Tongue (tissue), 2 donors: ENCODE results near the gene STX16. TPM values are rescaled to one million over a fixed set of nuclear protein-coding genes. Genes with fewer than 3 reads are reported as not detected.
"Not testable (repeated sequence)": the region's sequence is repeated elsewhere in the genome, so short reads cannot be mapped to it uniquely, and the experiment has no call there.

Experiments used
- DNase-seq: peaks from one replicate; pipeline ENCODE4 v3.0.0-alpha.2; 2015
- total RNA-seq: library from RNA; depleted of rRNA; stranded (reverse); fragments of >200 nt; gene quantifications from one replicate; pipeline ENCODE4 v1.2.3, GENCODE V29; 2014

The STX16 gene
- total RNA-seq, 1 donor from 2014 or later: 67.5 TPM

DNA sequence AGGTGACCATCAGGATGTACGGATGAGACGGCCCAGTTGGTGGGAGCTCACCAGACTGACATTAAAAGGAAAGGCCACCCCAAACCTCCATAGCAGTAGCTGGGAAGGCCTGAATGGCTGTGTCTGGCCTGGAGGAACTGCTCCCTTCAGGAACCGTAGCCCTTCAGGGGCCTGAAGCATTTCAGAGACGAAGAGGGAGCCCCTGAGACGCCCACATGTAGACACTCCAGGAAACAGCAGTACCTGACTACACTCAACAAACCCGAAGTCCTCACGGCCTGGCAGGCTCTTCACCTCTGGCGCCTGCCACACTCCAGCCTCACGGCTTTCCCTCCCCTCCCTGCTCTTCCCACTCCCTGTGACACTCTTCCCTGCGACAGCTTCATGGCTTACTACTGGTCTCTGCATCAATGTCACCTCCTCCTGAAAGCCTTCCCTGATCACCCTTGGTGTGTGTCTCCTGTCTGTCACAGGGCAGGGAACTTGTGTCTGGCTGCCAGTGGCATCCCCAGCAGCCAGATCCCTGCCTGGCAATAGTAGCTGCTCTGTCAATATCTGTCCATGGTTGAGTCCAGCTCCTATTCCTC, 14.6 kb upstream of the STX16 start:
- DNase-seq: no peak

DNA sequence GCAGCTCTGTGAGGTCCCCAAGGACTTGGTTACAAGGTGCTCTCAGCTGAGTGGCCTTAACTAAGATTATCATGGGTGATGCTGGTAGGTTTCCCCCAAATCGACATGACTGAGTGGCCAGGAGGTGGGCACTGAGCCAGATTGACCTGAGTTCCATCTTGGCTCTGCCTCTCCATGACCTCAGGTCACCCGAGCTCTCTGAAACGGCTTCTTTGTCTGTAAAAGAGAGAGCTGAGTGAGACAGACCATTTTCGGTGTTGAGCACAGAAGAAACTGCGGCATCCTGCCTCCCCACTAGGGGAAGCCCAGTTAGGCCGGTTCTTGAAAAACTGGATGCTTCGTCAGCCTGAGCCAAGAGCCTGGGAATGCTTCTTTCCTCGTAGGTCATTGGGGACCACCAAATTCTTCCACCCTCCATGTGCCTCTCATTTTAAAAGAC, 14.1 kb upstream of the STX16 start:
- DNase-seq: no peak

DNA sequence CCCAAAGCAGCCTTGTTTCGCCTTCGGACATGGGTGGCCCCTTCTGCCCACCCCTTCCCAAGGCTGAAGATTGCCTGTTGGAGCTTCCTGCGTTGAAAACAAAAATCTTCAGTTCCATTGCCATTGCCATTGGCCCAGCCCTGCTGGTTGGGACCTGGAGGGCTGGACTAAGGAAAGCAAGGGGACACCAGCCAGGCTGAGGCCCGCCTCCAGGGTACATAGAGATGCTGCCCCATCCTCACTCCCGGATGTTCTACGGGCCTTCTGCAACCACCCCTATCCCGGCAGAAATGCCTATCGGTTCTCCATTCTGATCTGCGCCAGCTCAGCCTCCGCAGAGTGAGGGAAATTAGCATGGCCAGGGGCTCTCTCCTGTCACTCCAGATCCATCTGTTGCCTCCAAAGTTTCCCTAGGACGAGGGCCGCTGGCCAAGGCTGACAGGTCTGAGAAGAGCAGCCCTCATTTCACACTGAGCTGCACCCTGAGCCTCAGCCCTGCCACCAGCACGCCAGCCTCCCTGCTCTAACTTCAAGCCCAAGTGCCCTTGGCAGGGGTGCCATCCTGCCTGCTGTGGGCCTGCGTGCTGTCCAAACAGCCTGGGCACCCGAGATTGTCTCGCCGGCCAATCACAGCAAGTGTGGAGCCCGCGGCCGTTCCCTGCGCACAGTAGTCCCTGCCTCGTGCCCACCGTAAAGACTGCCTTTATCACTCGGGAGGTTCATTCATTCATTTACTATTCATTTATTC, 13.4 kb upstream of the STX16 start:
- no peak for DNase-seq

DNA sequence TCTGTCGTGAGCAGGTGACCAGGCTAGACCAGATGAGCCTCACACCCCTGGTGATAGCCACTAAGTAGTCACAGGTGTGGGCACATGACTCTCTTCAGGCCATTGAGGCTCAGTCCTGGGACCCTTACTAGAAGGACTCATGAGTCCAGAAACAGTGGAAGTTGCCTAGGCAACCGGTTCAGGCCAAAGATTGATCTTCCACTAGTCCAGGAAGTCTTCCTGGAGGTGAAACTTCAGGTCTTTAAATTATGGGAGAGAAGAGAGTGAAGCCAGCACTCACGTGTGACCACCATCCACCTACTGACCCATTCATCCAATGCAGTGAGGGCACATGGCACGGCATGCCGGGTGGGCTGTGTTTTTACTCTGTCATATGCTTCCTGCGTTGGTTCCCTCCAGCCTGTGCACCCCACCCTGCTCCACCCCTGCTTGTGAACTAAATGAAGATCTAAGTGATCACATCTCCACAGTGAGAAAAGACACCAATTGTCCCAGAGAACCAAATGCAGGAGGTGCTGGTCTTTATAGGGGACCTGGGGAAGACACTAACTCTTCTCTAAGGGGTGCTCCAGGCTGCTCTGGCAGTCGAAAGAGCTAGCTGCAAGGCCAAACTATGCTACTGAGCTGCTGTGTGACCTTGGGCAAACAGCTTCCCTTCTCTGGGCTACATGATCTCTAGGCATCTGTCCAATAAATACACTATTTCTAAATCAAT, 12.5 kb upstream of the STX16 start:
- DNase-seq: no peak

DNA sequence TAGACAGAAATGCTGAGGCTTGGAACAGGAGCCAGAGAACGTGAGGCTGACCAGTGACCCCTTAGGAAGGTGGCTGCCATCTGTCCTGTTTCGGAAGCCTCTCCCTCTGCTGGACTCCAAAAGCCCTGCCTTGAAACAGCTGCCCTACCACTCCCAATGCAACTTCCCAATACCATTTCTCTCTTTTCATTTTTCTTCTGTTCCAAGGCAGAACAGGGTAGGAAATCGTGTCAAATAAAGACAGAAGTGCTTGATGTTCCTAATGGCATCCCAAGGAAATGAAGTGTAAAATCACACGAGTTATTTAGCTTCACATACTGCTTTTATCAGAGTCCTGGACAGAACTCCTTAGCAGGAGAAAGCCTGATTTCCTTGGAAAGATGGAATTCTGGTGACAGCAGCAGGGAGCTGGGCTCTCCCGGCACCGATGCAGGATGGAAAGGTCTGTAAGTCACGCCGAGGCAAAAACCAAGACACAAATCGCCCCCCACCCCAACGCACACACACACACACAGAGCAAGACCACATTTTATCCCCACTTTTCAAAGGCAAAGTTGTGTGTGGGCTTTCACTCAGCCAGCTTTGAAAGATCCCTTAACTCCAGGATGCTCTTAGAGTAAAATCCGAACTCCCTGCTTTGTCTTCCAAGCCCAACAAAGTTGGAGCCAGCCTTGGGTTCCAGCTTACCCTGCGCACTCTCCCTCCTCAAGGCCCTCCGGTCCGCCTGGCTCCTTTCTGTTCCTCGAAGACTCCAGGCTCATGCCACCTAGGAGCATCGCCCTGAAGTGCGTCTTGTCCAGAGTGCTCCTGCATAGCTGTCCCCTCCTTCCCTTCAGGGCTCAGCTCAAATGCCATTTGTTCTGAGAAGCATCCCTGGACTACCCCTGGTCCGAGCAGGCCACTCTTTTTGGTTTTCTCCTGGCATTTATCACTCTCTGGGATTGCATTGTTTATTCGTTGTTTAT, 11.6 kb upstream of the STX16 start:
- no peak for DNase-seq

DNA sequence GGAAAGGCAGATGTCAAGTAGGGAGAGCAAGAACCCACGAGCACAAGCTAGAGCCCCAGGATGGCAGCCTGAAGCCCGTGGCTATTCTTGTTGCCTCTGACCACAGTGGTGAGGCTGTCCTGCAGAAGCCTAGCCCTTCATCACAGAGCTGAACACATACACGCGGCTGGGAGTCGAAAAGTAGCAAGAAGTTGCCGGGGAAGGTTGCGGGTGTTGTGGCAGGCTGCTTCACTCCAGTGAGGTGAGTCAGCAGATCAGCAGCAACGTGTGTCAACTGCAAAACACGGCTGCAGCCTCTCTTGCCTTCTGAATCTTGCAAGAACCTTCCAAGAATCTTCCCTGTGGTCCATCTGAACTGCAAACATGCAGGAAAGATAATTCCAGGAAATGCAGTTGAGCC, 10.6 kb upstream of the STX16 start:
- no peak for DNase-seq

DNA sequence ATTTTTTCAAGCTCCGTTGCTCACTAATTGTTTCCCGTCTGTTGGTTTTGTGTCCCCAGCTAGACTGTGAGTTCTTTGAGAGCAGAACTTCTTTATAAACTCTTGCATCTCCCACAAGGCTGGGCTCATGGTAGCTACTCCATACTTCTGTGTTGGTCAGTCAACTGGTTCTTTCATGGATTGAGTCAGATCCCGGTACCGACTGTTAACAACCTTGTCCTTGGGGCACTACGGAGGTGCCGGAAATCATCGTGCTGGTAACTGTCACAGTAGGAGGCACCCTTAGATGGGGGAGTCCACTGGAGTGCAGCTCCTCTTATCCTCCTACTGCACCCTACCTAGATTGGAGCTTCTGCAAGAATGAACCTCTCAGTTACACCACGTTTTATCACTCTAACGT, 8.6 kb upstream of the STX16 start:
- DNase-seq: no peak

DNA sequence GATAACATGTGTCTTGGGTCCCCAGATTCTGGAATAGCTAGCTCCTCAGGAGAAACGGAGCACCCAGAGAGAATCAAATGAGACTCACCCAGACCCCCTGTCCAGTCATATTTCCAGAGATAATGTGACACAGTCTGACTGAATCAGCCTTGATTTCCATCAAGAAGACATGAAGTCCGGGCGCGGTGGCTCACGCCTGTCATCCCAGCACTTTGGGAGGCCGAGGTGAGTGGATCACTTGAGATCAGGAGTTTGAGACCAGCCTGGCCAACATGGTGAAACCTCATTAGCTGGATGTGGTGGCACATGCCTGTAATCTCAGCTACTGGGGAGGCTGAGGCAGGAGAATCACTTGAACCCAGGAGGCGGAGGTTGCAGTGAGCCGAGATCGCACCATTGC, 8.2 kb upstream of the STX16 start:
- not testable (repeated sequence) for DNase-seq

DNA sequence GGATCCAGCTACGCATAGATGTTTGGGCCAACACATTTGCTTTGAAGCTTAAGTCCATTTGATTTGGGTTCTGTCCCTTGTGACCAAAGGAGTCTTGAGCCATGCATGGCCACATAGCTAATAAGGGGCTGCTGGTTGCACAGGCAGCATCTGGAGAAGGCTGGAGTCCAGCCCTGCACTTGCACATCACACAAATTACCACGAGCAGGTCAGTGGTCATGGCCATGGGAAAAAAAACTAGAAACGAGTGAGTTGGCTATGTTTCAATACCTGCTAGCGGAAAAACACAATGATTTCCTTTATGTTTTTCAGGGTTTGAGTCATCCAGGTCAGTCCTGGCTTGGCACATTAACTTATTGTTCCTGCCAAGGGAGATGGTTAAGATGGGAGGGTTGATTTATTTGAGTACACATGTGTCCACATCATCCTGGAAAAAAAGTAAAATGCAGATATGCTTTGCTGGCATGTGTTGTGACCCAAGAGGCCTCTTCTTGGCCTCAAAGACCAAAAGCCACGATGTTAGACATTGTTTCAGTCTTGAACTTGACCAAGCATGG, 5.6 kb upstream of the STX16 start:
- peak; percentile 55 for DNase-seq

DNA sequence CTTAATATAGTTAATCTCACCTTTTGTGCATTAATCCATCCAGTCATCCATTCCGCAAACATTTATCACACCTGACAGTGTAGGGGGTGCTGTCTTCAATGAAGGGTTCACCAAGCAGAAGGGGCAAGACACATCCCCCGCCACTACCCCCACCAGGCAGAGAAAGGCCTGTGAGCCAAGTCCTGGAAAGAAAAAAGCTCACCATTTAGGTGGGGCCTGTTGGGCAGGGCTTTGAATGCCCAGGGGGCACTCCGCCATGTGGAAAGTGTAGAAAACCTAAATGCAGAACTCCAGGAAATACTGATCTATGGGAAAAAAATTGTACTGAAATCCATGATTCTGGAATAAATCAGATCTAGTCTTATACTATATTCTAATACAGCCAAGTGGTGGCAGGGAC, 4.8 kb upstream of the STX16 start:
- no peak for DNase-seq

DNA sequence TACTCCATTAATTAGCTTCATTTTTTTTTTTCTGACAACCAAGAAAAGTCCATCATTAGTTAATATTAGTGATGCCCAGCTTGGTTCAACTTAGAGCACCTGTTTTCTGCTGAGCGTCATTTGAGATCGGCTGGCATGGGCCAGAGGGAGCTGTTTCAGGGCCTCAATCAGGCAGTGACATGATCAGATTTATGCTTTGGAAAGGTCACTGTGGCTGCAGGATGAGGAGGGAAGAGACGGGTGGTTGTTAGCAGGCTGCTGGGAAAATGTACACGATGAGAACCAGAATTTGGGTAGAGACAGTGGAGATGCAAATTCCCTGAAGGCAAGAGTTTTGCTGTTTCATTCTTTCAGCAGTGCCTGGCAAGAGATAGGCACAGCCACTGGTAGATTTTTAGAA, 4.4 kb upstream of the STX16 start:
- DNase-seq: no peak

DNA sequence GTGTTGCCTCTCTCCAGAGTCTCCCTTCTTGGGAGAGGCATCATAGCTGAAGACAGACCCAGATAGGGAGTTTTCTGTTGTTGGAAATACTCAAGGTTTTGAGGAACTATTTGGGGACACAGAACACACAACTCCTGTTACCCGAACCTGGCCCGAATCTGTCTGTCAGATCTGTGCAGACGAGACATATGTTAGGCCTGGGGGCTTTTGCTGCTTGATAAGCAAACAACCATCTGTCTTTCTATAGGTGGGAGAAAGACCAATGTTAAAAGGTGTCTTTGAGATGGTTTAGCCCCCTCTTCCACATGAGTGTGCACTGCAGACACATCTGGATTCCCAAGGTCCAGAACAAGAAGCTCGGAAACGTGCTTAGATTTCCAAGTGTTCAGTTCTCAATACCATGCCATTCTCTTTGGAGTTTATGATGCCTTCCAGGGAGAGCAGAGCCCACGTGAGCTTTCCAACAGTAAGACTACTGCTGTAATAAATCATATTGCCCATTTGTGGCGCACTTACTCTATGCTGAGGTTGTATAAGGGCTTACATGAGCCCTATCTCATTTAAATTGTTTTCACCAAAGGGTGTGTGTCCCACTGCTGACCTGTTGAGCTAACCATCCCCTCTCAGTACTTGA, 3.8 kb upstream of the STX16 start:
- no peak for DNase-seq

DNA sequence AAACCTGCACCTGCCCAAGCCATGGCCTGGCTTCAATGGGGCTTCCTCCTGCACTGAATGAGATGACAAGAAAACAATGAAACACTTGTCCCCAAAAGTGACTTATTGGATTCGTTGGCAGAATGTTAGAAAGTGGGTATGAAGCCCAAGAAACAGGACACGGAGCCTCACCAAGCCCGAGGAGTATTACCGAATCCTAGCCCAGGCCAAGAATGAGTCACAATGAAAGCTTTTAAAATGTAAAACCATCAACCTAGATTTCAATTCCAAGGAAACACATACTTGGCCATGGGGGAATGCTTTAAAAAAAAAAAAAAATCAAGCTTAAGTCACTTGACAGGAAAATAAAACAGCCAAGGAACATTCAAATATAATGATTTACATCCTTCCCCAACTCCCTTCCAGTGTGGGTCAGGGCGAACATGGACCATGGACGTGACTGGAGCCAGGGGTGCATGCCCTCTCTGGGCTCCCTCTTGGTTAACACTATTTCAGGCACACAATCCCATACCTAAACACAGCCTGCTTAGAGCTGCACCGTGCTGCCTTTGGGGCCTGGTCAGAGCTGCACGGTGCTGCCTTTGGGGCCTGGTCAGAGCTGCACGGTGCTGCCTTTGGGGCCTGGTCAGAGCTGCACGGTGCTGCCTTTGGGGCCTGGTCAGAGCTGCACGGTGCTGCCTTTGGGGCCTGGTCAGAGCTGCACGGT, 3.1 kb upstream of the STX16 start:
- peak; percentile 82 for DNase-seq

DNA sequence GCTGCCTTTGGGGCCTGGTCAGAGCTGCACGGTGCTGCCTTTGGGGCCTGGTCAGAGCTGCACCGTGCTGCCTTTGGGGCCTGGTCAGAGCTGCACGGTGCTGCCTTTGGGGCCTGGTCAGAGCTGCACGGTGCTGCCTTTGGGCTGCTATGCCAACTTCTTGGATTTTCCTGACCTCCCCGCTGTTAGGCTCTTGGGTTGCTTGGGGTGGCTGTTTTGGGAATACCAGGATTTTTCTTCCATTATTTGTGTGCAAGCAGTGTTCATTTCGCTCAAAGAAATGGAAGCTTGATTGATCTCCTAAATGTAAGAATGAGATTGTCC, 2.6 kb upstream of the STX16 start:
- not testable (repeated sequence) for DNase-seq

DNA sequence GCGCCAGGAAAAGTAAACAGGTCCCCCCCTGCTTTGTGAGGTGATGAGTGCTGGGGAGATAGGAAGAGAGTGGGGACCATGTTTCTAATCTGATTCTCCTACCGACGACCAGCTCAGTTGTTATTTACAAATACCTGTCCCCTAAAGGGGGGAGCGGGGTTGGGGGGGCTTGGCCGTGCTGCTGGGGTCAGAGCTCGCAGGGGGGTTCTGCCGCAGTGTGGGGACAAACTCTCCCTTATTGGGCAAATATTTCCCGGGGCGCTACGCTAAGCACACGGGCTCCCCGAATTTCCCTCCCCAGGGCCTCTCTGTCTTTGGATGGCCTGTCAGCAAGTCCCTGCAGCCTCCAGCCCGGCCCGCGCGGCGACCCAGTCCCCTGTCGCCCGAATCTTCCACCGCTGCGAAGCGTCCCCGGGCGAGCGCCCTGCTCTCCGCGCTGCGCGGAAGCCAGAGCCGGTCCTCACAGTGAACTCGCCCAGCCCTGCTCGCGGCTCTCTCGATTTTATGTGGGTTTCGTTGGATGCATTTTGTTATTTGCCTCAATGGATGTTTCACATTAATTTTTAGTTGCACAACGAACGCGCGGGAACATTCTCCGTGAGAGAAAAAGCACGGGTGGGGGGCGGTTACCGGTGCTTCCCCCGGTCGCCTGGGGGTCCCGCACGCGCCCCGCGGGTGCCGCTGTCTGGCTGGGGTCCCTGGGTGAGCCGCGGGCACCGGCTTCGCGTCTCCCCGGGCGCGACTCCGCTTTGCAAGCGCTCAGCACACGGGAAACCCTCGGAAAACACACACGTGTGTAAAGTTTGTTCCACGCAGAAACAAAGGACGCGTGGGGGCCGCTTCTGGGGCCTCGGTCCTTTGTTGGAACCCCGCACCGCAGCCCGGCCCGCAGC, 1.5 kb upstream of the STX16 start:
- no peak for DNase-seq

DNA sequence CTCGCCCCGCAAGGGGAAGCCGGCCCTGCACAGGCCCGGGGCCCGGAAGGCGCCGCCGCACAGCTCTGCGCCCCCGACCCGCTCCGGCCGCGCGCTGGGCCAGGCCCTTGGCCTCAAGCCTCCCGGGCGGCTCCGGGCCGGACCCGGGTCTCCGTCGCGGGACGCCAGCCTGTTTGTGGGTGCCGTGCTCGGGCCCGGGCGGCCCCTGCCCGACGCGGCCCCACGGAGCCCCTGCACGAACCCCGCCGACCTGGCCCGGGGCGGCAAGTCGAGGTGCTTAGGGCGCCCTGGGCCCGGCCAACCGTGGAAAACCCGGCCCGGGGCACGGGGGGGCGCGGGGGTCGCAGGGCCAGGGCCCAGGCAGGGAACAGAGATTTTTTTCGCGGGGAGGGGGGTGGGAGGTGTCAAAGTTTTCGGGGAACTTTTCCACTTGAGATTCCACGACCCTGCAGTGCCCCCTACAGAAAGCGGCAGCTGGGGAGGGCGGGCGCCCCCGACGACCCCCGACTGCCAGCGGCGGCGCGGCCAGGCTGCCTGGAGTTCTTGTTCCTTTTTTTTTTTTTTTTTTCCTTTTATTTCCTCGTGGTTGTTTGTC, 805 bp upstream of the STX16 start:
- DNase-seq: no peak

DNA sequence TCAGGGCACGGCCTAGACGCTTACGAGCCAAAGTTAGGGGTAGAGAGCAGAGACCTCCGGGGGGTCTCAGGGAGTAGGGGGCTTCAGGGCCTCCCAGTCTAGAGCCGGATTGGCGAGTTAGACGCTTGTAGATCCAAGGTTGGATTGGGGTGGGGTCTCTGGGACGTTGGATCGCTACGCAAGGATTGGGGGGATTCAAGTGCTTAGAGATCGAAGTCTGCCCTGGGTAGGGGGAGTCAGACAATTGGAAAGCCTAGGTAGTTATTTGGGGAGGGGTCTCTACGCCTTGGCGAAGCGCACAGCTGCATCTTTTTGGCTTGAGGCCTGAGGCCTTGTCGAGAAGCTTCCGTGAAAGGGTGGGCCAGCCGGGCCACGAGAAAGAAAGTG, 469 bp downstream of the STX16 start:
- DNase-seq: peak; percentile 97

DNA sequence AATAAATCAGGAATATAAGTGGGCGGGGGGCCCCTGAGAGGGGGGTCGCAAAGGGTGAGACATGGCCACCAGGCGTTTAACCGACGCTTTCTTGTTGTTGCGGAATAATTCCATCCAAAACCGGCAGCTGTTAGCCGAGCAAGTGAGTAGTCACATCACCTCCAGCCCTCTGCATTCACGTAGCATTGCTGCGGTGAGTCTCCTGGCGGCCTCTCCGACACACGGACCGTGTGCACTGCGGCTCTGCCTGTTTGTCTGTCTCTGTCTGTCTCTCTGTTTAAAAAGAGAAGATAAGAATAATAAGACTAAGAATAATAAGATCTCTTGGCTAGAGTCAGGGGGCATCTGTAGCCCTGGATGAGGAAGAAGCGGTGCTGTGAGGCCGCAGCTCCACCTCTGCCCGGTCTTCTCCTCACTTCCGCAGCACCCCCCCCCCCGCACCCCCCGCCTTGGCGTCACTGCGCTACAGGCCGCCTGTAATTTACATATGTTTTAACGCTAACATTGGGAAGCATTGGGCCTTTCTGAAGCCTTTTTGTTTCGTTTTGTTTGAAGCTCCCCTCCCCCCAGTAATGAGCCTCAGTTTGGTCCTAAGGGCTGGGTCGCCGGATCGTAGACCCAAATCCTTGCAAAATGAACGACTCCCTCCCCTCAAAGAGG, 993 bp downstream of the STX16 start:
- DNase-seq: peak; percentile 82
